Liver (tissue), 9 donors: ENCODE data around the gene RFPL3. TPM values are rescaled to one million over a fixed set of nuclear protein-coding genes. Genes with fewer than 3 reads are reported as not detected.

Experiments
- DNase-seq: peaks from one replicate; pipeline ENCODE4 v3.0.0-alpha.2; 2017; ENCODE audit warnings: low spot score
- H3K27ac ChIP-seq, 2 donors: one replicate each; pipeline ENCODE4 v1.7.0; 2013; ENCODE audit warnings: inconsistent platforms in 2 of 2, low read length in 2 of 2, control low read depth in 1 of 2, low read depth in 1 of 2, mild to moderate bottlenecking in 1 of 2
- H3K27me3 ChIP-seq, 4 donors: one replicate each; pipeline versions ENCODE4 v1.6.1 to v1.7.0; 2013; ENCODE audit warnings: low read length in 3 of 4, inconsistent platforms in 1 of 4, mild to moderate bottlenecking in 1 of 4, moderate library complexity in 1 of 4; ENCODE audit not compliant: control insufficient read depth in 4 of 4, insufficient read depth in 4 of 4
- H3K36me3 ChIP-seq, 4 donors: one replicate each; pipeline versions ENCODE4 v1.6.1 to v1.7.0; 2013; ENCODE audit warnings: low read length in 3 of 4, mild to moderate bottlenecking in 3 of 4, low read depth in 1 of 4, moderate library complexity in 1 of 4; ENCODE audit not compliant: control insufficient read depth in 4 of 4, insufficient read depth in 3 of 4
- H3K4me1 ChIP-seq, 4 donors: one replicate each; pipeline versions ENCODE4 v1.6.1 to v1.7.0; 2013; ENCODE audit warnings: low read length in 3 of 4, mild to moderate bottlenecking in 3 of 4, moderate library complexity in 1 of 4; ENCODE audit not compliant: control insufficient read depth in 4 of 4, insufficient read depth in 4 of 4
- H3K4me3 ChIP-seq, 3 donors: one replicate each; pipeline versions ENCODE4 v1.6.1 to v1.7.0; 2013; ENCODE audit warnings: low read length in 3 of 3, control low read depth in 1 of 3, low read depth in 1 of 3, mild to moderate bottlenecking in 1 of 3
- H3K9ac ChIP-seq, 2 donors: one replicate each; pipeline ENCODE4 v1.7.0; 2013; ENCODE audit warnings: low read length in 2 of 2, mild to moderate bottlenecking in 2 of 2, moderate library complexity in 2 of 2, control low read depth in 1 of 2, low read depth in 1 of 2
- H3K9me3 ChIP-seq, 4 donors: one replicate each; pipeline versions ENCODE4 v1.6.1 to v1.7.0; 2013; ENCODE audit warnings: low read length in 3 of 4; ENCODE audit not compliant: control insufficient read depth in 4 of 4
- EGR1 ChIP-seq, 2 donors: IDR thresholded peaks; 2 replicates each; pipeline ENCODE4 v1.6.1; 2016 to 2018; ENCODE audit warnings: antibody characterized with exemption in 2 of 2, low read depth in 2 of 2
- FOXA1 ChIP-seq: IDR thresholded peaks from 2 replicates; pipeline ENCODE4 v1.6.1; 2016; ENCODE audit warnings: antibody characterized with exemption
- FOXA2 ChIP-seq: IDR thresholded peaks from 2 replicates; pipeline ENCODE4 v1.6.1; 2016; ENCODE audit warnings: antibody characterized with exemption
- GABPA ChIP-seq, 2 donors: IDR thresholded peaks in 1 of 2; conservative IDR thresholded peaks in 1 of 2; 2 replicates each; pipeline ENCODE4 v1.6.1; 2016; ENCODE audit warnings: antibody characterized with exemption in 2 of 2, mild to moderate bottlenecking in 1 of 2, moderate library complexity in 1 of 2
- HNF4A ChIP-seq, 2 donors: conservative IDR thresholded peaks; 2 replicates each; pipeline ENCODE4 v1.6.1; 2016; ENCODE audit warnings: antibody characterized with exemption in 2 of 2, mild to moderate bottlenecking in 2 of 2
- HNF4G ChIP-seq: IDR thresholded peaks from 2 replicates; pipeline ENCODE4 v1.6.1; 2016; ENCODE audit warnings: antibody characterized with exemption
- JUND ChIP-seq, 2 donors: IDR thresholded peaks; 2 replicates each; pipeline ENCODE4 v1.6.1; 2016; ENCODE audit warnings: antibody characterized with exemption in 2 of 2
- NR2F2 ChIP-seq: IDR thresholded peaks from 2 replicates; pipeline ENCODE4 v1.6.1; 2016; ENCODE audit warnings: antibody characterized with exemption
- RAD21 ChIP-seq, 2 donors: IDR thresholded peaks; 2 replicates each; pipeline ENCODE4 v1.6.1; 2016; ENCODE audit warnings: antibody characterized with exemption in 2 of 2, mild to moderate bottlenecking in 2 of 2
- RXRA ChIP-seq, 2 donors: IDR thresholded peaks; 2 replicates each; pipeline ENCODE4 v1.6.1; 2017 to 2018; ENCODE audit warnings: antibody characterized with exemption in 2 of 2, mild to moderate bottlenecking in 1 of 2
- SP1 ChIP-seq: IDR thresholded peaks from 2 replicates; pipeline ENCODE4 v1.6.1; 2018; ENCODE audit warnings: antibody characterized with exemption, mild to moderate bottlenecking
- TAF1 ChIP-seq: conservative IDR thresholded peaks from 2 replicates; pipeline ENCODE4 v1.6.1; 2016; ENCODE audit warnings: antibody characterized with exemption, mild to moderate bottlenecking
- YY1 ChIP-seq: IDR thresholded peaks from 2 replicates; pipeline ENCODE4 v1.6.1; 2016; ENCODE audit warnings: antibody characterized with exemption, mild to moderate bottlenecking
- WGBS: extraction: QIAGEN DNeasy Blood & Tissue Kit; methylation state at CpG from one replicate; pipeline ENCODE4 v1.1.7; 2013; 5-methylcytosine and 5-hydroxymethylcytosine counted together
- polyA plus RNA-seq, 2 donors: library from polyadenylated mRNA; stranded (reverse) in 1 of 2; unstranded in 1 of 2; fragments of 200-250 nt in 1 of 2; fragments of >200 nt in 1 of 2; fragmentation: Nextera tagmentation in 1 of 2; extraction: Ambion mirVana in 1 of 2; gene quantifications; one replicate each; pipeline versions ENCODE4 v1.2.1 to v1.2.3, GENCODE V29; 2013 to 2015
- total RNA-seq, 2 donors: library from RNA; depleted of rRNA; stranded (reverse); fragments of >200 nt; gene quantifications; one replicate each; pipeline ENCODE4 v1.2.3, GENCODE V29; 2014
- TF ChIP-seq, protein P1 (sequence below): IDR thresholded peaks from 2 replicates; pipeline ENCODE4 v1.6.1; 2016; ENCODE audit warnings: antibody characterized with exemption
- TF ChIP-seq, protein P2 (sequence below): IDR thresholded peaks from 2 replicates; pipeline ENCODE4 v1.6.1; 2016; ENCODE audit warnings: antibody characterized with exemption
- TF ChIP-seq, protein P3 (sequence below): IDR thresholded peaks from 2 replicates; pipeline ENCODE4 v1.6.1; 2016; ENCODE audit warnings: antibody characterized with exemption, mild to moderate bottlenecking
- TF ChIP-seq, protein P4 (sequence below): IDR thresholded peaks from 2 replicates; pipeline ENCODE4 v1.6.1; 2016; ENCODE audit warnings: antibody characterized with exemption
- TF ChIP-seq, protein P5 (sequence below): fragments of 150-350 bp; IDR thresholded peaks from 2 replicates; pipeline ENCODE4 v1.5.1; 2017; ENCODE audit warnings: improper control_type of control experiment, low read depth, low read length; ENCODE audit not compliant: missing input control
- donor health status: healthy.
- donor health status: healthy.
- donor health status: healthy.
- donor health status: healthy.
- donor health status: healthy.

Gene RFPL3
- total and polyA plus RNA-seq, 4 donors, result not detected

DNA sequence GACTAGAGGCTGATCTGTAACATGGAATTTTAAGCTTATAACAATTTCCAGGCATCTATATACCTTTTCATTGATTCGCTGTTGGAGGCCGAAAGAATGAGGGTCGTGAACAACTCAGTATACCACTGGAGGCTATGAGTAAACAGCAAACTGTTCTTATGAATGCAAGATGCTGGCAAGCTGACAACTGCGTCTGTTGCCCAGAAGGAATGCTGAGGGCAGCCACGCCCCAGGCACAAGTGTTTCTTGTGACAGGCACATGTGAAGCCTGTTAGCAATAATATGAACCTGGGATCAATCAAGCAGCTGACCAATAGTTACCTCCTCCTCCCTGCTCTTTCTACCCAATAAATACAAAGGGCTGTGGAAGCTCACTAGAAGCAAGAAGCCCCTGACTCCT lies 39.1 kb downstream of the RFPL3 start:
- no peak for DNase-seq
- WGBS, result 92% methylated on average over 5 of the region's 5 CpGs
- no peaks in the 10 kb centered on the region for H3K9me3 ChIP-seq
- no peaks in the 10 kb centered on the region for H3K27me3 ChIP-seq
- peaks cover 26 to 90% (median 73%) of the 10 kb centered on the region in 4 donors for H3K36me3 ChIP-seq
- H3K9ac ChIP-seq, result no peak overlapping the region
- TF ChIP-seq, protein P1, sequence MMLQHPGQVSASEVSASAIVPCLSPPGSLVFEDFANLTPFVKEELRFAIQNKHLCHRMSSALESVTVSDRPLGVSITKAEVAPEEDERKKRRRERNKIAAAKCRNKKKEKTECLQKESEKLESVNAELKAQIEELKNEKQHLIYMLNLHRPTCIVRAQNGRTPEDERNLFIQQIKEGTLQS, result no peak
- no peak for TF ChIP-seq NR2F2
- TF ChIP-seq HNF4G, result no peak
- no peak for TF ChIP-seq FOXA2
- no peak for TF ChIP-seq GABPA (IDR thresholded peaks at IDR 0.05 in 1 of 2, conservative IDR thresholded peaks at IDR 0.05 in 1 of 2)
- no peak for TF ChIP-seq EGR1 (IDR thresholded peaks at IDR 0.05; ENCODE audit: low read depth in 2 of 2)
- no peak for TF ChIP-seq HNF4A (conservative IDR thresholded peaks at IDR 0.05)
- no peak for TF ChIP-seq RXRA (IDR thresholded peaks at IDR 0.05)
- TF ChIP-seq, protein P2, sequence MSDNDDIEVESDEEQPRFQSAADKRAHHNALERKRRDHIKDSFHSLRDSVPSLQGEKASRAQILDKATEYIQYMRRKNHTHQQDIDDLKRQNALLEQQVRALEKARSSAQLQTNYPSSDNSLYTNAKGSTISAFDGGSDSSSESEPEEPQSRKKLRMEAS, result no peak
- TF ChIP-seq TAF1, result no peak
- no peak for TF ChIP-seq YY1
- TF ChIP-seq, protein P3, sequence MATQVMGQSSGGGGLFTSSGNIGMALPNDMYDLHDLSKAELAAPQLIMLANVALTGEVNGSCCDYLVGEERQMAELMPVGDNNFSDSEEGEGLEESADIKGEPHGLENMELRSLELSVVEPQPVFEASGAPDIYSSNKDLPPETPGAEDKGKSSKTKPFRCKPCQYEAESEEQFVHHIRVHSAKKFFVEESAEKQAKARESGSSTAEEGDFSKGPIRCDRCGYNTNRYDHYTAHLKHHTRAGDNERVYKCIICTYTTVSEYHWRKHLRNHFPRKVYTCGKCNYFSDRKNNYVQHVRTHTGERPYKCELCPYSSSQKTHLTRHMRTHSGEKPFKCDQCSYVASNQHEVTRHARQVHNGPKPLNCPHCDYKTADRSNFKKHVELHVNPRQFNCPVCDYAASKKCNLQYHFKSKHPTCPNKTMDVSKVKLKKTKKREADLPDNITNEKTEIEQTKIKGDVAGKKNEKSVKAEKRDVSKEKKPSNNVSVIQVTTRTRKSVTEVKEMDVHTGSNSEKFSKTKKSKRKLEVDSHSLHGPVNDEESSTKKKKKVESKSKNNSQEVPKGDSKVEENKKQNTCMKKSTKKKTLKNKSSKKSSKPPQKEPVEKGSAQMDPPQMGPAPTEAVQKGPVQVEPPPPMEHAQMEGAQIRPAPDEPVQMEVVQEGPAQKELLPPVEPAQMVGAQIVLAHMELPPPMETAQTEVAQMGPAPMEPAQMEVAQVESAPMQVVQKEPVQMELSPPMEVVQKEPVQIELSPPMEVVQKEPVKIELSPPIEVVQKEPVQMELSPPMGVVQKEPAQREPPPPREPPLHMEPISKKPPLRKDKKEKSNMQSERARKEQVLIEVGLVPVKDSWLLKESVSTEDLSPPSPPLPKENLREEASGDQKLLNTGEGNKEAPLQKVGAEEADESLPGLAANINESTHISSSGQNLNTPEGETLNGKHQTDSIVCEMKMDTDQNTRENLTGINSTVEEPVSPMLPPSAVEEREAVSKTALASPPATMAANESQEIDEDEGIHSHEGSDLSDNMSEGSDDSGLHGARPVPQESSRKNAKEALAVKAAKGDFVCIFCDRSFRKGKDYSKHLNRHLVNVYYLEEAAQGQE, result no peak
- TF ChIP-seq JUND (IDR thresholded peaks at IDR 0.05), result no peak
- TF ChIP-seq, protein P4, sequence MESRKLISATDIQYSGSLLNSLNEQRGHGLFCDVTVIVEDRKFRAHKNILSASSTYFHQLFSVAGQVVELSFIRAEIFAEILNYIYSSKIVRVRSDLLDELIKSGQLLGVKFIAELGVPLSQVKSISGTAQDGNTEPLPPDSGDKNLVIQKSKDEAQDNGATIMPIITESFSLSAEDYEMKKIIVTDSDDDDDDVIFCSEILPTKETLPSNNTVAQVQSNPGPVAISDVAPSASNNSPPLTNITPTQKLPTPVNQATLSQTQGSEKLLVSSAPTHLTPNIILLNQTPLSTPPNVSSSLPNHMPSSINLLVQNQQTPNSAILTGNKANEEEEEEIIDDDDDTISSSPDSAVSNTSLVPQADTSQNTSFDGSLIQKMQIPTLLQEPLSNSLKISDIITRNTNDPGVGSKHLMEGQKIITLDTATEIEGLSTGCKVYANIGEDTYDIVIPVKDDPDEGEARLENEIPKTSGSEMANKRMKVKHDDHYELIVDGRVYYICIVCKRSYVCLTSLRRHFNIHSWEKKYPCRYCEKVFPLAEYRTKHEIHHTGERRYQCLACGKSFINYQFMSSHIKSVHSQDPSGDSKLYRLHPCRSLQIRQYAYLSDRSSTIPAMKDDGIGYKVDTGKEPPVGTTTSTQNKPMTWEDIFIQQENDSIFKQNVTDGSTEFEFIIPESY, result no peak
- TF ChIP-seq SP1, result no peak
- TF ChIP-seq FOXA1, result no peak
- TF ChIP-seq, protein P5, sequence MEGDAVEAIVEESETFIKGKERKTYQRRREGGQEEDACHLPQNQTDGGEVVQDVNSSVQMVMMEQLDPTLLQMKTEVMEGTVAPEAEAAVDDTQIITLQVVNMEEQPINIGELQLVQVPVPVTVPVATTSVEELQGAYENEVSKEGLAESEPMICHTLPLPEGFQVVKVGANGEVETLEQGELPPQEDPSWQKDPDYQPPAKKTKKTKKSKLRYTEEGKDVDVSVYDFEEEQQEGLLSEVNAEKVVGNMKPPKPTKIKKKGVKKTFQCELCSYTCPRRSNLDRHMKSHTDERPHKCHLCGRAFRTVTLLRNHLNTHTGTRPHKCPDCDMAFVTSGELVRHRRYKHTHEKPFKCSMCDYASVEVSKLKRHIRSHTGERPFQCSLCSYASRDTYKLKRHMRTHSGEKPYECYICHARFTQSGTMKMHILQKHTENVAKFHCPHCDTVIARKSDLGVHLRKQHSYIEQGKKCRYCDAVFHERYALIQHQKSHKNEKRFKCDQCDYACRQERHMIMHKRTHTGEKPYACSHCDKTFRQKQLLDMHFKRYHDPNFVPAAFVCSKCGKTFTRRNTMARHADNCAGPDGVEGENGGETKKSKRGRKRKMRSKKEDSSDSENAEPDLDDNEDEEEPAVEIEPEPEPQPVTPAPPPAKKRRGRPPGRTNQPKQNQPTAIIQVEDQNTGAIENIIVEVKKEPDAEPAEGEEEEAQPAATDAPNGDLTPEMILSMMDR, result no peak
- no peak for TF ChIP-seq RAD21 (IDR thresholded peaks at IDR 0.05)
- H3K27ac ChIP-seq, result no peak overlapping the region
- no peak overlapping the region for H3K4me3 ChIP-seq
- H3K4me1 ChIP-seq, result no peaks in the 10 kb centered on the region
